Type B pancreatic cell (in vitro differentiated cells): ENCODE data around the gene MFAP2. TPM values are rescaled to one million over a fixed set of nuclear protein-coding genes. Genes with fewer than 3 reads are reported as not detected.

Source experiments
- DNase-seq: peaks from one replicate; pipeline ENCODE4 v3.0.0; 2021; ENCODE audit warnings: mixed read lengths; ENCODE audit not compliant: unreplicated experiment; ENCODE audit errors: extremely low spot score
- H3K27ac Mint-ChIP-seq: 2 replicates; pipeline ENCODE4 v1.8.0; 2021; ENCODE audit warnings: mild to moderate bottlenecking, mixed read lengths
- H3K27me3 Mint-ChIP-seq: 2 replicates; pipeline ENCODE4 v1.8.0; 2021; ENCODE audit warnings: mixed read lengths
- H3K36me3 Mint-ChIP-seq: 2 replicates; pipeline ENCODE4 v1.8.0; 2021; ENCODE audit warnings: mixed read lengths
- H3K4me1 Mint-ChIP-seq: one replicate; pipeline ENCODE4 v1.8.0; 2021; ENCODE audit warnings: mixed read lengths; ENCODE audit not compliant: unreplicated experiment
- H3K4me3 Mint-ChIP-seq: 2 replicates; pipeline ENCODE4 v1.8.0; 2021; ENCODE audit warnings: mild to moderate bottlenecking, mixed read lengths
- H3K9me3 Mint-ChIP-seq: 2 replicates; pipeline ENCODE4 v1.8.0; 2021; ENCODE audit warnings: mixed read lengths
- CTCF ChIP-seq: fragments of 200-600 bp; sonication (generic); conservative IDR thresholded peaks from 2 replicates; pipeline ENCODE4 v1.5.0; 2021; ENCODE audit warnings: antibody characterized with exemption, mild to moderate bottlenecking
- total RNA-seq: library from RNA; stranded (reverse); gene quantifications from 2 replicates; pipeline ENCODE4 v1.2.1, GENCODE V29; 2021; ENCODE audit warnings: low replicate concordance

Gene MFAP2
- total RNA-seq, 1 donor from 2014 or later, result 158 TPM

DNA sequence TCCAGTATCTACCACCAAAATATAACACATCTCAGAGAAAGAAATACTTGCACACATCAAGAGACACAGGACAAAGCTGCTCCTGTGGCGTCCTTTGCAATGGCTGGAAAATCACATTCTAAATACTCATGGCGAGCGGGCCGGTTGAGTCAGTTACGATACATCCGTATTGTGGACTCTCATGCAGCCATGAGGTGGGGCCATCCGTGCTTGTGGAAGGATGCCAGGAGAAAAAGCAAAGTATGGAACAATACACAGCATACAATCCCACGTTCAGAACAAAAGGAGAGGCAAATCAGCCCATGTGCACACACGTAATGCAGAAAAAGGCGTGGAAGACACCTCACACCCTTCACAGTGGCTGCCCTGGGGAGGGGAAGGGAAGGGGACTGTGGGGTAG is 18.2 kb upstream of the MFAP2 start:
- TF ChIP-seq CTCF, result no peak
- Mint-ChIP-seq H3K27ac (no peak overlapping the region), H3K36me3 (peaks cover 5% of the 10 kb centered on the region), H3K4me1 (no peaks in the 10 kb centered on the region), H3K27me3 (no peaks in the 10 kb centered on the region), H3K9me3 (no peaks in the 10 kb centered on the region), H3K4me3 (no peak overlapping the region)
- no peak for DNase-seq

GRCh38 chr1:16996845-16997244 is 16.4 kb upstream of the MFAP2 start:
- TF ChIP-seq CTCF, result no peak
- Mint-ChIP-seq H3K9me3 (no peaks in the 10 kb centered on the region), H3K4me3 (no peak overlapping the region), H3K27me3 (no peaks in the 10 kb centered on the region), H3K27ac (no peak overlapping the region), H3K36me3 (peaks cover 5% of the 10 kb centered on the region), H3K4me1 (no peaks in the 10 kb centered on the region)
- DNase-seq, result no peak

GRCh38 chr1:16993521-16994038 is 13.2 kb upstream of the MFAP2 start:
- Mint-ChIP-seq H3K27ac (no peak overlapping the region), H3K36me3 (peaks cover 3% of the 10 kb centered on the region), H3K4me3 (no peak overlapping the region), H3K9me3 (no peaks in the 10 kb centered on the region), H3K4me1 (no peaks in the 10 kb centered on the region), H3K27me3 (no peaks in the 10 kb centered on the region)
- no peak for DNase-seq
- TF ChIP-seq CTCF, result no peak

GRCh38 chr1:16992675-16993074 is 12.3 kb upstream of the MFAP2 start:
- DNase-seq, result no peak
- Mint-ChIP-seq H3K4me1 (no peaks in the 10 kb centered on the region), H3K4me3 (no peak overlapping the region), H3K27ac (no peak overlapping the region), H3K9me3 (no peaks in the 10 kb centered on the region), H3K27me3 (no peaks in the 10 kb centered on the region), H3K36me3 (no peaks in the 10 kb centered on the region)
- no peak for TF ChIP-seq CTCF

DNA sequence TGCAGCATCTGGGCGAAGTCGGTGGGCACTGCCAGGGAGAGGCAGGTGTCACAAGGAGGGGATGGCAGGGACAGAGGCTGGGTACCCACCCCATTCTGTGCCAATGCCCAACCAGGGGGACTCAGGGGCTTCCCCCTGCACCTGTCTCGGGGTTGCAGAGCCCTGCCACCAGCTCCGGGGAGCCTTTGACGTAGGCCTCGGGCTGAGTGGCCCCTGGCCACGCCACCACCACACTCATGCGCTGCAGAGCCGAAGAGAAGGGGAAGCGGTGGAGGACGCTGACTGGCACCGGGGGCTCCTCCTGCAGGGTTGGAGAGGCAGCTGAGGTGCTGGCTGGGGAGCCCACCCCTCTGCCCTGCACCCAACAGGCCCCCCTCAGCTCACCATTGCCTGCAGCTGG is 11.7 kb upstream of the MFAP2 start:
- no peaks in the 10 kb centered on the region for H3K27me3 Mint-ChIP-seq
- no peaks in the 10 kb centered on the region for H3K36me3 Mint-ChIP-seq
- TF ChIP-seq CTCF, result no peak
- no peaks in the 10 kb centered on the region for H3K4me1 Mint-ChIP-seq
- H3K4me3 Mint-ChIP-seq, result no peak overlapping the region
- H3K27ac Mint-ChIP-seq, result no peak overlapping the region
- DNase-seq, result no peak
- H3K9me3 Mint-ChIP-seq, result no peaks in the 10 kb centered on the region

- Mint-ChIP-seq H3K27ac (no peak overlapping the region), H3K4me1 (no peaks in the 10 kb centered on the region), H3K27me3 (no peaks in the 10 kb centered on the region), H3K36me3 (no peaks in the 10 kb centered on the region), H3K9me3 (no peaks in the 10 kb centered on the region), H3K4me3 (no peak overlapping the region)
- TF ChIP-seq CTCF, result no peak
- DNase-seq, result no peak
Measured at GRCh38 chr1:16991571-16991970, 11.2 kb upstream of the MFAP2 start.
